ENCODE results near the gene CAMK2B.

CAMK2B gene

GRCh38 chr7:44274623-44274975 is 50.8 kb downstream of the CAMK2B start:
- no peak for TF ChIP-seq CTCF (conservative IDR thresholded peaks at IDR 0.05; ENCODE audit: low read depth, low read length)
- H3K4me3 ChIP-seq (ENCODE audit: low read length), result no peak overlapping the region
- no peak for DNase-seq (ENCODE audit: low read depth)

GRCh38 chr7:44273681-44274622 is 51.4 kb downstream of the CAMK2B start:
- no peak for DNase-seq (ENCODE audit: low read depth)
- H3K4me3 ChIP-seq (ENCODE audit: low read length), result no peak overlapping the region
- no peak for TF ChIP-seq CTCF (conservative IDR thresholded peaks at IDR 0.05; ENCODE audit: low read depth, low read length)

GRCh38 chr7:44272981-44273380 is 52.4 kb downstream of the CAMK2B start:
- no peak for DNase-seq (ENCODE audit: low read depth)
- H3K4me3 ChIP-seq (ENCODE audit: low read length), result no peak overlapping the region
- TF ChIP-seq CTCF (conservative IDR thresholded peaks at IDR 0.05; ENCODE audit: low read depth, low read length), result no peak

GRCh38 chr7:44272456-44272855 is 52.9 kb downstream of the CAMK2B start:
- no peak for TF ChIP-seq CTCF (conservative IDR thresholded peaks at IDR 0.05; ENCODE audit: low read depth, low read length)
- no peak for DNase-seq (ENCODE audit: low read depth)
- H3K4me3 ChIP-seq (ENCODE audit: low read length), result no peak overlapping the region

GRCh38 chr7:44269943-44270493 is 55.4 kb downstream of the CAMK2B start:
- no peak overlapping the region for H3K4me3 ChIP-seq (ENCODE audit: low read length)
- TF ChIP-seq CTCF (conservative IDR thresholded peaks at IDR 0.05; ENCODE audit: low read depth, low read length), result no peak
- no peak for DNase-seq (ENCODE audit: low read depth)

GRCh38 chr7:44269417-44269816 is 56.0 kb downstream of the CAMK2B start:
- H3K4me3 ChIP-seq (ENCODE audit: low read length), result no peak overlapping the region
- DNase-seq (ENCODE audit: low read depth), result no peak
- TF ChIP-seq CTCF (conservative IDR thresholded peaks at IDR 0.05; ENCODE audit: low read depth, low read length), result no peak

- TF ChIP-seq CTCF (conservative IDR thresholded peaks at IDR 0.05; ENCODE audit: low read depth, low read length), result no peak
- DNase-seq (ENCODE audit: low read depth), result no peak
Measured at GRCh38 chr7:44268671-44269070, 56.7 kb downstream of the CAMK2B start.

More at GRCh38 chr7:44268671-44269070, 56.7 kb downstream of the CAMK2B start:
- H3K4me3 ChIP-seq (ENCODE audit: low read length), result no peak overlapping the region

Data from retinal pigment epithelial cell (primary cell).